SK-N-SH (cell line): ENCODE results near the gene C15orf40. TPM values are rescaled to one million over a fixed set of nuclear protein-coding genes. Genes with fewer than 3 reads are reported as not detected.

ENCODE experiments used
- CTCF ChIA-PET: fragments of 300-600, 350-600 bp; formaldehyde crosslinking; extraction: SDS; loops from one replicate; lab custom pipeline; 2021; lab: Yijun Ruan, JAX
- POLR2A ChIA-PET: fragments of 350-600 bp; sonication (Branson Sonifier 250); formaldehyde crosslinking; extraction: SDS; loops from one replicate; lab custom pipeline; 2020; ENCODE audit warnings: antibody characterized with exemption, inconsistent platforms; lab: Yijun Ruan, JAX
- DNase-seq: peaks from one replicate; pipeline ENCODE4 v3.0.0; 2012
- H2AFZ ChIP-seq: fragments of 200-600 bp; sonication (generic); 2 replicates; pipeline ENCODE4 v1.8.1; 2016; ENCODE audit warnings: antibody characterized with exemption, mild to moderate bottlenecking, low read depth
- H3F3A ChIP-seq: fragments of 200-600 bp; sonication (generic); replicated peaks from 2 replicates; pipeline ENCODE3; 2016; ENCODE audit warnings: antibody characterized with exemption, mild to moderate bottlenecking; ENCODE audit not compliant: insufficient read depth
- H3K27ac ChIP-seq, 2 experiments: fragments of 200-500 bp in 1 of 2; fragments of 200-600 bp in 1 of 2; sonication (Bioruptor generic) in 1 of 2; sonication (generic), shearing (Covaris generic) in 1 of 2; 2 replicates each; pipeline versions ENCODE4 v1.5.1 to v1.6.1; 2014 to 2016; ENCODE audit warnings: low read depth in 2 of 2, inconsistent platforms in 1 of 2, low read length in 1 of 2, mild to moderate bottlenecking in 1 of 2, mixed read lengths in 1 of 2
- H3K27me3 ChIP-seq: fragments of 200-600 bp; sonication (generic), shearing (Covaris generic); 2 replicates; pipeline ENCODE4 v1.6.1; 2016; ENCODE audit warnings: mixed run types; ENCODE audit not compliant: insufficient read depth
- H3K36me3 ChIP-seq, 2 experiments: fragments of 200-500 bp in 1 of 2; fragments of 200-600 bp in 1 of 2; sonication (Bioruptor generic) in 1 of 2; sonication (generic) in 1 of 2; replicated peaks in 1 of 2; 2 replicates each; pipeline versions ENCODE3 to v1.5.1; 2014 to 2016; ENCODE audit warnings: low read length in 1 of 2, mild to moderate bottlenecking in 1 of 2; ENCODE audit not compliant: insufficient read depth in 2 of 2, control insufficient read depth in 1 of 2
- H3K4me1 ChIP-seq, 2 experiments: fragments of 200-500 bp in 1 of 2; fragments of 200-600 bp in 1 of 2; sonication (Bioruptor generic) in 1 of 2; sonication (generic), shearing (Covaris generic) in 1 of 2; 2 replicates each; pipeline versions ENCODE4 v1.5.1 to v1.6.1; 2014 to 2016; ENCODE audit warnings: low read depth in 1 of 2, low read length in 1 of 2, mixed run types in 1 of 2; ENCODE audit not compliant: insufficient read depth in 2 of 2, control insufficient read depth in 1 of 2
- H3K4me2 ChIP-seq: fragments of 200-600 bp; sonication (generic), shearing (Covaris generic); 2 replicates; pipeline ENCODE4 v1.6.1; 2017; ENCODE audit warnings: mixed run types
- H3K4me3 ChIP-seq, 2 experiments: fragments of 200-500 bp in 1 of 2; fragments of 200-600 bp in 1 of 2; sonication (Bioruptor generic) in 1 of 2; sonication (generic), shearing (Covaris generic) in 1 of 2; 2 replicates each; pipeline versions ENCODE4 v1.5.1 to v1.8.1; 2014 to 2016; ENCODE audit warnings: low read depth in 2 of 2, inconsistent platforms in 1 of 2, low read length in 1 of 2, mild to moderate bottlenecking in 1 of 2, mixed read lengths in 1 of 2, moderate library complexity in 1 of 2
- H3K79me2 ChIP-seq: fragments of 200-600 bp; sonication (generic); 2 replicates; pipeline ENCODE4 v1.8.1; 2017; ENCODE audit warnings: mild to moderate bottlenecking; ENCODE audit not compliant: insufficient read depth
- H3K9ac ChIP-seq: fragments of 200-600 bp; sonication (generic); 2 replicates; pipeline ENCODE4 v1.6.1; 2017; ENCODE audit warnings: mixed run types
- H3K9me2 ChIP-seq: fragments of 200-600 bp; sonication (generic); 2 replicates; pipeline ENCODE4 v1.6.1; 2017; ENCODE audit warnings: mixed run types
- H3K9me3 ChIP-seq: fragments of 200-600 bp; sonication (generic); 2 replicates; pipeline ENCODE4 v1.6.1; 2017; ENCODE audit warnings: mixed run types, mild to moderate bottlenecking, moderate library complexity
- H4K20me1 ChIP-seq: fragments of 200-600 bp; sonication (generic); 2 replicates; pipeline ENCODE4 v1.6.1; 2017; ENCODE audit warnings: mild to moderate bottlenecking, mixed run types; ENCODE audit not compliant: insufficient read depth
- CHD2 ChIP-seq: fragments of 150-350 bp; IDR thresholded peaks from 2 replicates; pipeline ENCODE4 v1.6.1; 2018; ENCODE audit warnings: low read length; ENCODE audit not compliant: partially characterized antibody
- ELF1 ChIP-seq: IDR thresholded peaks from 2 replicates; pipeline ENCODE4 v1.4.0; 2012
- EZH2phosphoT487 ChIP-seq: fragments of 200-600 bp; sonication (generic); IDR thresholded peaks from 2 replicates; pipeline ENCODE4 v1.6.1; 2017; ENCODE audit warnings: low read depth, mixed run types, mild to moderate bottlenecking, antibody characterized with exemption, moderate library complexity, borderline replicate concordance
- FOSL2 ChIP-seq: IDR thresholded peaks from 2 replicates; pipeline ENCODE4 v1.4.0; 2012; ENCODE audit warnings: low read depth, mild to moderate bottlenecking, moderate library complexity, borderline replicate concordance
- FOXJ3 ChIP-seq: sonication (generic); formaldehyde crosslinking; IDR thresholded peaks from 2 replicates; pipeline ENCODE4 v1.5.1; 2020; ENCODE audit warnings: mild to moderate bottlenecking, missing genetic modification reagents
- FOXM1 ChIP-seq: IDR thresholded peaks from 2 replicates; pipeline ENCODE4 v1.4.0; 2012; ENCODE audit warnings: low read depth, mild to moderate bottlenecking
- GABPA ChIP-seq: IDR thresholded peaks from 2 replicates; pipeline ENCODE4 v1.4.0; 2012; ENCODE audit warnings: low read depth, mild to moderate bottlenecking
- GATA2 ChIP-seq: sonication (generic); formaldehyde crosslinking; IDR thresholded peaks from 2 replicates; pipeline ENCODE4 v1.5.0; 2020; ENCODE audit warnings: mild to moderate bottlenecking, missing genetic modification reagents
- IRF3 ChIP-seq: fragments of 150-350 bp; IDR thresholded peaks from 2 replicates; pipeline ENCODE4 v1.6.1; 2016; ENCODE audit warnings: mild to moderate bottlenecking, low read depth, low read length
- MXI1 ChIP-seq: IDR thresholded peaks from 2 replicates; pipeline ENCODE4 v1.6.1; 2012; ENCODE audit warnings: mild to moderate bottlenecking, low read depth, low read length, improper control_type of control experiment
- NFIC ChIP-seq: IDR thresholded peaks from 2 replicates; pipeline ENCODE4 v1.4.0; 2012; ENCODE audit warnings: borderline replicate concordance
- NRF1 ChIP-seq: IDR thresholded peaks from 2 replicates; pipeline ENCODE4 v1.6.1; 2012; ENCODE audit warnings: low read depth, mild to moderate bottlenecking, low read length
- POLR2AphosphoS5 ChIP-seq: IDR thresholded peaks from 2 replicates; pipeline ENCODE4 v1.6.1; 2012; ENCODE audit warnings: low read depth, low read length
- RAD21 ChIP-seq: IDR thresholded peaks from 2 replicates; pipeline ENCODE4 v1.6.1; 2012; ENCODE audit warnings: mild to moderate bottlenecking, low read length
- RCOR1 ChIP-seq: fragments of 150-350 bp; IDR thresholded peaks from 2 replicates; pipeline ENCODE4 v1.6.1; 2017; ENCODE audit warnings: antibody characterized with exemption, low read length
- RFX5 ChIP-seq: IDR thresholded peaks from 2 replicates; pipeline ENCODE4 v1.6.1; 2012; ENCODE audit warnings: mild to moderate bottlenecking, improper control_type of control experiment, low read length
- RXRA ChIP-seq: IDR thresholded peaks from 2 replicates; pipeline ENCODE4 v1.4.0; 2012; ENCODE audit warnings: low read depth, mild to moderate bottlenecking, borderline replicate concordance
- SIN3A ChIP-seq: IDR thresholded peaks from 2 replicates; pipeline ENCODE4 v1.6.1; 2012; ENCODE audit warnings: low read depth, mild to moderate bottlenecking, low read length, moderate library complexity, borderline replicate concordance
- SMC3 ChIP-seq: IDR thresholded peaks from 2 replicates; pipeline ENCODE4 v1.6.1; 2012; ENCODE audit warnings: low read depth, low read length, improper control_type of control experiment
- TCF12 ChIP-seq: IDR thresholded peaks from 2 replicates; pipeline ENCODE4 v1.4.0; 2012
- ZBTB33 ChIP-seq: IDR thresholded peaks from 2 replicates; pipeline ENCODE4 v1.4.0; 2012; ENCODE audit warnings: low read depth, borderline replicate concordance
- WGBS: methylation state at CpG from one replicate; pipeline ENCODE4 v1.1.6; 2017; ENCODE audit warnings: low lambda C conversion rate; 5-methylcytosine and 5-hydroxymethylcytosine counted together
- polyA plus RNA-seq, 3 experiments: library from polyadenylated mRNA; depleted of rRNA; stranded (reverse); fragments of >200 nt; gene quantifications; 2 replicates each; pipeline ENCODE4 v1.2.3, GENCODE V29; 2012

C15orf40 gene
- polyA plus RNA-seq, 1 of the 3 experiments (the other 2 are of a cell fraction): 44.1 TPM

- Histone ChIP-seq H3K9me3 (no peaks in the 10 kb centered on the region), H4K20me1 (no peaks in the 10 kb centered on the region), H3K27ac (no peak overlapping the region), H3K79me2 (no peaks in the 10 kb centered on the region), H3K4me3 (no peak overlapping the region), H3K9me2 (no peaks in the 10 kb centered on the region), H2AFZ (no peak overlapping the region), H3K27me3 (no peaks in the 10 kb centered on the region), H3K4me1 (peaks cover 0 to 8% of the 10 kb centered on the region in 2 experiments; a peak in 1 of 4 replicates), H3K36me3 (peaks cover under 1 to 5% of the 10 kb centered on the region in 2 experiments), H3K9ac (no peak overlapping the region), H3K4me2 (no peak overlapping the region), H3F3A (peaks cover 6% of the 10 kb centered on the region)
- no peak for TF ChIP-seq EZH2phosphoT487
- DNase-seq: no peak
- ChIA-PET POLR2A (interaction anchor here (1.8 kb wide), 1 partner anchor 455 kb away, joined by 7 read pairs; the partner anchor contains the start of gene RPS17), CTCF (interaction anchor here (1.0 to 1.8 kb wide), 4 partner anchors 15 to 146 kb away, joined by 3 to 10 read pairs (median 4); partner anchors contain the start of gene C15orf40)
- 77% methylated on average over 3 of the region's 3 CpGs for WGBS
Measured at GRCh38 chr15:82995938-82996337, 15.5 kb downstream of the C15orf40 start.

- POLR2A ChIA-PET: interaction anchor here (1.8 kb wide), 1 partner anchor 455 kb away, joined by 7 read pairs; the partner anchor contains the start of gene RPS17
- peaks cover 6 to 10% of the 10 kb centered on the region in 2 experiments for H3K36me3 ChIP-seq
- TF ChIP-seq SMC3 (no peak), RCOR1 (no peak), GABPA (no peak), RFX5 (no peak), FOXM1 (no peak), SIN3A (no peak), RAD21 (no peak), CHD2 (no peak), ZBTB33 (no peak), NRF1 (no peak), FOSL2 (no peak), IRF3 (no peak), ELF1 (no peak), RXRA (no peak), POLR2AphosphoS5 (no peak), NFIC (no peak), FOXJ3 (CRISPR knock-in tag) (no peak), TCF12 (no peak), GATA2 (CRISPR knock-in tag) (no peak), MXI1 (no peak)
- peaks cover 0 to 5% of the 10 kb centered on the region in 2 experiments; a peak in 1 of 4 replicates for H3K4me1 ChIP-seq
- peaks cover 10% of the 10 kb centered on the region for H3F3A ChIP-seq
- CTCF ChIA-PET: interaction anchor here (0.8 to 1.8 kb wide), 3 partner anchors 16 to 146 kb away, joined by 3 to 10 read pairs (median 4); partner anchors contain the start of gene C15orf40
- H3K4me3 ChIP-seq: no peak overlapping the region
- H3K9me3 ChIP-seq: no peaks in the 10 kb centered on the region
- H3K27me3 ChIP-seq: no peaks in the 10 kb centered on the region
- H3K9me2 ChIP-seq: no peaks in the 10 kb centered on the region
- 70% methylated on average over 2 of the region's 2 CpGs for WGBS
- no peak overlapping the region for H3K9ac ChIP-seq
- no peaks in the 10 kb centered on the region for H3K79me2 ChIP-seq
- no peaks in the 10 kb centered on the region for H4K20me1 ChIP-seq
- H2AFZ ChIP-seq: no peak overlapping the region
- H3K27ac ChIP-seq: no peak overlapping the region
- no peak for DNase-seq
- no peak overlapping the region for H3K4me2 ChIP-seq
Measured at GRCh38 chr15:82995076-82995475, 16.4 kb downstream of the C15orf40 start.
